ENCODE results near the gene ADAR.
A peak's percentile ranks its signal among the peaks of the same experiment; 100 is the strongest.

Gene ADAR

DNA sequence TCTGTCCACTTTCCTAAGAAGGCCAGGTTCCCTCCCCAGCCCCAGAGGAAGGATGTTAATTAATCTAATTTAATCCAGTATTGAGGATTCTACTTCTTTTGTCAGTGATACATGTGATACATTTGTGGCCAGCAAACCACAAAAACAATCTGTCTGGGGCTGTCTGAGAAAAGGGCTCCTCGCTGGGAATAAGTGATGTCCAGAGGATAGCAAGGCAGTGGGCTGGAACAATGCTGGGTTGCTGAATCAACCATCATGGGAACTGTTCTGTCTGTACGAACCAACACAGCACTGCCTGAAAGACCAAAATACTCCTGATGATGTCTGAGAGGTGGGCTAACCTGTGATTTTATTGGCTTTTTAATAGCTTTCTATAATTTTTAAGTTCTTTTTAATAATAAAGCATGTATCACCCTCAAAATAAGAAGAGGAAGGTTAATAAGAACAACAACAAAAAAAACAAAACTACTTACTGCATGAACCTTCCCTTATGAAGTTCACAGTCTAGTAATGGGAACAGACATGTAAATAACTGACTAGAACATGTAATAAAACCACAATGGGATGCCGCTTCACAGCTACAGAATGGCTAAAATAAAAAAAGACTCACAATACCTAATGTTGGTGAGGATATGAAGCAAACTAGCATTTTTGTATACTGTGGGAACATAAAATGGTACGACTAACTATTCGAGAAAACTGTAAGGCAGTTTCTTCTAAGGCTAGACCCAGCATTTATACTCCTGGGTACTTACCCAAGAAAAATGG is 11.4 kb upstream of the ADAR start:
- DNase-seq (ENCODE audit: insufficient read length, low spot score) (no peak), FAIRE-seq (no peak)

DNA sequence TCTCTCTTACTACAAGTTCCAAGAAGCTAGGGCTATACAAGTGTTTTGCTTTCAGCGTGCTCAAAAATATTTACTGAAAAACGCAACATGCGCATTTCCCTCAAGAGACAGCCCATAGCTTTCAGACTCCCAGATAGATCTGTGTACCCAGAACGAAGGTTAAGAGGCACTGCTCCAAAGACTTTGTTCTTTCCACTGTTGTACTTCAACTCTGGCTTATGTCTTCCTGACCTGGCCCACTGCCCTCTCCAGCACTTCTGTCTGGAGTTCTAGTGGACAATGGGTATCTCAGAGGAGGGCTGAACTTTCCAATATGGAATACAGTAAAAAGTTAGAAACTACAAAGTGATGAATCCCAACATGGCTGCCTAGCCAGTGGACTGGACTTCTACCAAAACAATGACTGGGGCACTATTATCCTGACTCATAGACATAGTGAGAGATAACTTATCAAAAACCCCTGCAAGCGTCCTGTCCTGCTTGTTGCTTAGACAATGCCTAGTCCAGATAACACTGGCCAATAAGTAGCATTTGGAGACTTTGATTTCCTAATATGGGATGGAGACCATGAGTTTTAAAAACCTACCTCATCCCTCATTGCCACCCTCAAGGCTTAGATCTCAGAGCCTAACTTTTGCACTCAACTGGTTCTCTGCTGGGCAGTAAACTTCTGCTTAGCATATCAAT is 8.8 kb upstream of the ADAR start:
- no peak for DNase-seq (ENCODE audit: insufficient read length, low spot score)
- no peak for FAIRE-seq

- FAIRE-seq (no peak), DNase-seq (ENCODE audit: insufficient read length, low spot score) (no peak)
Measured at GRCh38 chr1:154615411-154615810, 7.4 kb upstream of the ADAR start.

DNA sequence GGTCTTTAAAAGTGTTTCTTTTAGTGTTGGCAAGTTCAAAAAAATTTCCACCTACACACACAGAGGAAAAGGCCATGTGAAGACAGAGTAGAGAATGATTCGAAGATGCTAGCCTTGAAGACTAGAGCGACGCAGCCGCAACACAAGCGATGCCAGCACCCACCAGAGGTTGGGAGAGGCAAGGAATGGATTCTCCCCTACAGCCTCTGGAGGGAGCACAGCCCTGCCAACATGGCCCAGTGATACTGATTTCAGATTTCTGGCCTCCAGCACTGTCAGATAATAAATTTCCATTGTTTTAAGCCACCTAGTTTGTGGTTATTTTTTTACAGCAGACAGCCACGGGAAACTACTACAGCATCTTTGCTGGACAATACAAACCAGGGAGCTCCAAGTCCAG is 6.9 kb upstream of the ADAR start:
- DNase-seq (ENCODE audit: insufficient read length, low spot score) (no peak), FAIRE-seq (no peak)

GRCh38 chr1:154614247-154614646 is 6.3 kb upstream of the ADAR start:
- no peak for DNase-seq (ENCODE audit: insufficient read length, low spot score)
- no peak for FAIRE-seq

DNA sequence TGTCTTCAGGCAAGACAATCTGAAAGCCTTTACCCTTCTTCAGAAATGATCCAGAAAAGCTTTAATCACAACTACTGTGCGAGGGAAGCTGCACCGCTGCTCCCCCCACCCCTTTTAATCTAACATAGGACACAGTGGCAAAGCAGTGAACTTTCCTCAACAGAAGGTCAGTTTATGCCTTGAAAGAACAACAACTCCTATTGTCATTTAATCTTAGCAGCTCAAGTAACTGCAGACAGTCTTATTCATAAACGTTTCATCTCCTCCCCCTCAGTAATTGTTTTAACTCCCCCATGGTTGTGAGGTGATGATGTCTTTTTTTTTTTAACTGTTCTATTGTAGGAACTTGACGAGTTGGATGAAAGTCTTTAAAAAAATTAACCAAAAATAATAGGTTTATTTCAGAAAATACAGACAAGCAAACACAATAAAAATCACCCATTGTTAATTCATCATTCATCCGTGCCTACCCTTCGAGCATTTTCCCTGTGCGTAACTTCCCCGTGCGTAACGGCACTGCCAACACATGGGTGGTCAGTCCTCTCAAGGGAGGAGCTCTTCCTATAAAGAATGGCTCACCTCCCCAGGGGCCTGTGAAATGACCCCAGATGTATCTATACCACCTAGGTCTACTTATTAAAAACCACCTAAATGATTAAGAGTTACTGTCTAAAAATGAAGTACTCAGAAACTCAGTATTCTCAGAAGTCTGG is 3.3 kb upstream of the ADAR start:
- no peak for FAIRE-seq
- no peak for DNase-seq (ENCODE audit: insufficient read length, low spot score)

DNA sequence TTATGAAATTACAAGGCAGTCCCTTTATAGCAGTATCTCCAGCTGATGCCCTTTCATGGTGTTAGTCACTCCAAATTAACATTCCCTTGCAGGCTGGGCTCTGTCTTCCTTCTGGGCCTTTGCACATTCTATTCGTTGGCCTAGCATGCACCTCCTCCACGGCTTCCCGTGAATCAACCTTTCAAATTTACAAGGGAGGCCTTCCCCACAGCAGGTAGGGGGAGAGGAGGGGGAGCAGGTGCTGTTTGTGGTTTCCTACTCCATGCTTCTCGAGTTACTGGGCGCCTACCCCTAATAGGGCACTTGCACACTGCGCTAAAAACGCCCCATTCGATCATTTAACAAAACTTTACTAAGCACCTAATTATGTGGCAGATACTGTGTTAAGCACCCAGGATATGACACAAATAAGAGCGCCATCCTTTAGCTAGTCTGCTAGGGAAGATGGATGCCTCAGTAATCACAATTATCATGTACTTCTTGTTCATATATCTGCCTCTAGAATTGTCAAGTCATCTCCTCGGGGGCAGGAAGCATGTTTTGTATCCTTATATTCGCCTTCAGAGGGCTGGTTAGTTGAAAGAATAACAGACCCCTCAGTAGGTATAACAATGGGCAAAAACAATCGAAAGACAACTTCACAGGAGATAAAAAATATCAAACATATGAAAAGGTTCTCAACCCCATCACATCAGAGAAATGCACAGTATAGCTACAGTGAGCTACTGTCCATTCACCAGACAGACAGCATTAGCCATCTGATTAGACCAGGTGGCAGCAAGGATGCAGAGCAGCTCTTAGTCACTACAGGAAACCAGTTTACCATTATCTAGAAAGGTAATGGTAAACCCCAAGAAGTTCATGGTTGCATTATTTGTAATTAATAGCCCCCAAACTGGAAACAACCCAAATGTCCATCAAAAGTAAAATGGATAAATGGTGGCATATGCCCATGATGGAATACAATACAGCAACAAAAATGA is 1.7 kb upstream of the ADAR start:
- no peak for DNase-seq (ENCODE audit: insufficient read length, low spot score)
- FAIRE-seq: no peak

- DNase-seq (ENCODE audit: insufficient read length, low spot score) (peak; percentile 40), FAIRE-seq (no peak)
Measured at GRCh38 chr1:154608397-154609270, 648 bp upstream of the ADAR start.

DNA sequence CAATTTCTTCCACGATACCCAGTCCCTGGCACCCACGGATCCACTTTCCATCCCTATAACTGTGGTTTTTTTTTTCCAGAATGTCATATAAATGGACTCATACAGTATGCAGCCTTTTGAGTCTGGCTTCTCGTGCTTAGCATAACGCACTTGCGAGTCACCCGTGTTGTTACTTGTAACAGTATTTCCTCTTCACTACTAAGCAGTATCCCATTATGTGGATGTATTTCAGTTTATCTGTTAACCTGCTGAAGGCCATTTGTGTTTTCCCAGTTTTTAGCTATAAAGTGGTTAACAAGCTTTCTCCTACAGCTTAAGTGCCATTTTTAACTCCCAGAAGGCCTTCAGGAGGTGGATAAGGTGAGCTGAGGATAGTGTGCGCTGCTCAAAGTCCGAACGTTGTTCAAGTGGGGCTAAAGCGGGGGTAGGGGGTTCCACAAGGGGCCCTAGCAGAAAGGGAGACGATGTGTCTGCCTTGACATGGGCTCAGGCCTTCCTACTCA is 829 bp downstream of the ADAR start:
- no peak for DNase-seq (ENCODE audit: insufficient read length, low spot score)
- FAIRE-seq: no peak

GRCh38 chr1:154605534-154605933 is 2.5 kb downstream of the ADAR start:
- DNase-seq (ENCODE audit: insufficient read length, low spot score) (no peak), FAIRE-seq (no peak)

- no peak for FAIRE-seq
- no peak for DNase-seq (ENCODE audit: insufficient read length, low spot score)
Measured at GRCh38 chr1:154603317-154603716, 4.7 kb downstream of the ADAR start.

DNA sequence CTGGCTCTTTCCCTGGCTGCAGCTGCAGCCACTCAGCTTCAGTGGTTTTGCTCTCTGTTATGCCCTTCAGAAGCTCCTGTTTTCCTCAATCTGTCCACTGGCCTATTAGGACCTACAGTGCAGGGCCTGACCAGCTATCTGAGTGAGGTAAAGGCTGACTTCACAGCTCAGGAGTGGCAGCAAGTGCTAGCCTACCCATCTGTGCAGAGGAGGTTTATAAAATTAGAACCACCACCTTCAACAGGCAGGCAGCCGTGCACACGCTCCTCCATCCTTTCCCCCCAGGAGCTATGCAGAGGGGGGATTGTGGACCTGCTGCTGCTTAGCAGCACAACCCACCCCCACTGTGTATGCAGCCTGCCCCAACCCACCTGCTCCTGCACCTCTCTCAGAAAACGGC is 8.3 kb downstream of the ADAR start:
- DNase-seq (ENCODE audit: insufficient read length, low spot score) (no peak), FAIRE-seq (no peak)

DNA sequence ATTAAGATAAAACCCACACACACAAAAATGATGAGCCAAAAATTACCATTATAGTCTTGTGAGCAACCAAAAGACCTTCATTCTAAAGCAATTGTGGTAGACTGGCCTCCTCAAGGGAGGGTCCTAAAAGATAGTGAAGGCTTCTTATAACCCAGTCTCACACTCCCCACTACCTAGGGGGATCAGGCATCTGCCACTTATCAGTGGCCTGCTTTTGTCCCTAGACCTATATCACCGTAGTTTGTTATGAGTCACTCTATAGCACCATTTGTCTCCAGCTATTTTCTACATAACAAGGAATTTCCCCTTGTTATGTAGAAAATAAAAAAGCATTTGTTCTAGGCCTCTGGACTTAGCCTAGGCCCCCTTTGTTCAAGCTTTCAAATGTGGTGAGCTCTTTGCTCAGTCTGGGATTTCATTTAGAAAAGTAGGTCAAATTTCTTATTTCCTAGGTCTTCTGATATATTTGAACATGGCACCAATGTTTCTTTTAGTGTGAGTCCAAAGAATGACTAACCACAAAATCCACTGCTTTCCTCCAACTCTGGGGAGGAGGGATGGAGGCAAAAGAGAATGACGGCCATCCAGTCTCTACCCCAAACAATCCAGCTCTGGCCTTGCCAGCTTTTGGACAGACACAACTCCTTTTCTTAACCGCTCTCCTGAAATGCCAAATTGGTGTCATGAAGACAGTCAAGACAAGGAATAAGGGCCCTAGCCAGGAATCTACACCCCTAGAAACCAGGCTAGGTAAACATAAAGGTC is 8.9 kb downstream of the ADAR start:
- DNase-seq (ENCODE audit: insufficient read length, low spot score) (no peak), FAIRE-seq (no peak)

DNA sequence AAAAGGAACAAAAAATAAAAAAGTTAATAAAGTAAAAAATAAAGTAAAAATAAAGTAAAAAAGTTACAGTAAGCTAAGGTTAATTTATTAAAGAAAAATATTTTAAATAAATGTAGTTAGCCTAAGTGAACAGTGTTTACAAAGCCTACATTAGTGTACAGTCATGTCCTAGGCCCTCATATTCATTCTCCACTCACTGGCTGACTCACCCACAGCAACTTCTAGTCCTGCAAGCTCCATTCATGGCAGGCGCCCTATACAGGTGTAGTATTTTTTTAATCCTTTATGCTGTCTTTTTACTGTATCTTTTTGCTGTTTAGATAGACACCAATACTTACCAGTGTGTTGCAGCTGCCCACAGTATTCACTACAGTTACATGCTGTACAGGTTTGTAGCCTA is 12.4 kb downstream of the ADAR start:
- no peak for DNase-seq (ENCODE audit: insufficient read length, low spot score)
- no peak for FAIRE-seq

DNA sequence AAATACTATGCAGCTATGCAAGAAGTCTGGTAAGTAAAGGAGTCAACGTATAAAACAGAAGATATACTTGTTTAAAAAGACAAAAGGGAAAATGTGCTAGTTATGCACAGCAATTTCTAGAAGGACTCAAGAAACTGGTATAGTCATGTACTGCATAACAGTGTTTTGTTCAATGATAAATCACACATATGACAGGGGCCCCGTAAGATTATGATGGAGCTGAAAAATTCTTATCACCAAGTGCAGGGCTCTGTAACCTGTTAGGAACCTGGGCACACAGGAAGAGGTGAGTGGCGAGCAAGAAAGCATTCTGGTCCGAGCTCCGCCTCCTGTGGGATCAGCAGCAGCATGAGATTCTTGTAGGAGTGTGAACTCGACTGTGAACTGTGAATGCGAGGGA is 13.2 kb downstream of the ADAR start:
- no peak for DNase-seq (ENCODE audit: insufficient read length, low spot score)
- FAIRE-seq: no peak

GRCh38 chr1:154593390-154593789 is 14.6 kb downstream of the ADAR start:
- FAIRE-seq (no peak), DNase-seq (ENCODE audit: insufficient read length, low spot score) (no peak)

- no peak for DNase-seq (ENCODE audit: insufficient read length, low spot score)
- no peak for FAIRE-seq
Measured at GRCh38 chr1:154591206-154591605, 16.8 kb downstream of the ADAR start.

DNA sequence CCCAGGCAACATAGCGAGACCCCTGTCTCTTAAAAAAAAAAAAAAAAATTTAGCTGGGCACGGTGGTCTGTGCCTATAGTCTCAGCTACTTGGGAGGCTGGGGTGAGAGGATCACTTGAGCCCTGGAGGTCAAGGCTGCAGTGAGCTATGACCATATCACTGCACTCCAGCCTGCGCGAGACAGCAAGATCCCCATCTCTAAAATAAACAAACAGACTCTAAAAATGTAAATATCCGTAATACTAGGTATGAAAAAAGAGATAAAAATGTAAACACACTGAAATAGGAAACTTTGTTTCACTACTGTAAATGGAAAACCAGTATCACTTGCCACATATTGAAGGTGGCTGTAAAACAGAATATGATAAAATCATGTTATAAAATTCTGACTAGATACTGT is 17.2 kb downstream of the ADAR start:
- no peak for DNase-seq (ENCODE audit: insufficient read length, low spot score)
- FAIRE-seq: no peak

- DNase-seq (ENCODE audit: insufficient read length, low spot score): no peak
- FAIRE-seq: no peak
Measured at GRCh38 chr1:154589780-154590179, 18.2 kb downstream of the ADAR start.
